Right lobe of liver (tissue), 6 donors: ENCODE results near the gene FLAD1. TPM values are rescaled to one million over a fixed set of nuclear protein-coding genes. Genes with fewer than 3 reads are reported as not detected.

ENCODE experiments used
- ATAC-seq, 4 donors: fragments of 200-7000 bp; cut with Tn5 transposase; one replicate each; pipeline ENCODE4 v1.9.1; 2020; ENCODE audit warnings: mild to moderate bottlenecking in 4 of 4, moderate library complexity in 4 of 4
- DNase-seq, 3 donors: peaks; one replicate each; pipeline ENCODE4 v3.0.0-alpha.2; 2020
- H3K27ac ChIP-seq, 3 donors: fragments of 200-600 bp; one replicate each; pipeline ENCODE4 v1.8.0; 2022
- H3K27me3 ChIP-seq, 2 donors: fragments of 200-600 bp; one replicate each; pipeline ENCODE4 v1.8.0; 2022
- H3K36me3 ChIP-seq, 4 donors: fragments of 200-600 bp; sonication (generic) in 1 of 4; one replicate each; pipeline versions ENCODE4 v1.5.1 to v1.8.0; 2017 to 2022; ENCODE audit warnings: control low read depth in 1 of 4
- H3K4me1 ChIP-seq, 4 donors: fragments of 200-600 bp; sonication (generic) in 1 of 4; one replicate each; pipeline versions ENCODE4 v1.5.1 to v1.8.0; 2017 to 2022; ENCODE audit warnings: control low read depth in 1 of 4
- H3K4me3 ChIP-seq, 3 donors: fragments of 200-600 bp; one replicate each; pipeline ENCODE4 v1.8.0; 2022
- H3K9me3 ChIP-seq, 4 donors: fragments of 200-600 bp; sonication (generic) in 1 of 4; one replicate each; pipeline versions ENCODE4 v1.5.1 to v1.8.0; 2017 to 2022; ENCODE audit warnings: control low read depth in 1 of 4
- CTCF ChIP-seq, 4 donors: fragments of 200-600 bp in 3 of 4; fragments of 450-650 bp in 1 of 4; IDR thresholded peaks; one replicate each; pipeline versions ENCODE4 v1.5.1 to v1.8.0; 2016 to 2022; ENCODE audit warnings: antibody characterized with exemption in 4 of 4, mild to moderate bottlenecking in 2 of 4
- POLR2A ChIP-seq: fragments of 450-650 bp; IDR thresholded peaks from one replicate; pipeline ENCODE4 v1.6.1; 2017; ENCODE audit warnings: antibody characterized with exemption, mild to moderate bottlenecking
- WGBS: methylation state at CpG from one replicate; pipeline ENCODE4 v1.1.6; 2018; ENCODE audit warnings: low coverage, low lambda C conversion rate; ENCODE audit not compliant: insufficient coverage; ENCODE audit errors: missing lambda C conversion rate; 5-methylcytosine and 5-hydroxymethylcytosine counted together
- intact Hi-C, 2 donors: fragments of 100-400 bp; cut with DNase I; formaldehyde crosslinking; loops; one replicate each; pipeline versions ENCODE4 v1.11.2 to v1.14.1; 2022
- total RNA-seq, 6 experiments: library from RNA; depleted of rRNA in 2 of 6; stranded (reverse); fragments of >200 nt in 2 of 6; fragmentation: NEBNext Ultra II Directional in 3 of 6; extraction: Animal tissue kit (Norgen Biotek cat#: 25700) in 3 of 6; gene quantifications; one replicate each; pipeline versions ENCODE4 v1.1.0 to v1.2.4, GENCODE V29; 2016 to 2023
- donor health status: DM: no; HTN: yes; CAD: no.
- donor health status: DM: no; HTN: no; CAD: no.
- donor health status: DM: no; HTN: no; CAD: no.
- donor health status: DM: no; HTN: yes; CAD: no.
- donor health status: DM: no; HTN: yes; CAD: no.

Gene FLAD1
- total RNA-seq, 6 experiments from 2014 or later: 18.3 to 33.1 (median 24.6) TPM

DNA sequence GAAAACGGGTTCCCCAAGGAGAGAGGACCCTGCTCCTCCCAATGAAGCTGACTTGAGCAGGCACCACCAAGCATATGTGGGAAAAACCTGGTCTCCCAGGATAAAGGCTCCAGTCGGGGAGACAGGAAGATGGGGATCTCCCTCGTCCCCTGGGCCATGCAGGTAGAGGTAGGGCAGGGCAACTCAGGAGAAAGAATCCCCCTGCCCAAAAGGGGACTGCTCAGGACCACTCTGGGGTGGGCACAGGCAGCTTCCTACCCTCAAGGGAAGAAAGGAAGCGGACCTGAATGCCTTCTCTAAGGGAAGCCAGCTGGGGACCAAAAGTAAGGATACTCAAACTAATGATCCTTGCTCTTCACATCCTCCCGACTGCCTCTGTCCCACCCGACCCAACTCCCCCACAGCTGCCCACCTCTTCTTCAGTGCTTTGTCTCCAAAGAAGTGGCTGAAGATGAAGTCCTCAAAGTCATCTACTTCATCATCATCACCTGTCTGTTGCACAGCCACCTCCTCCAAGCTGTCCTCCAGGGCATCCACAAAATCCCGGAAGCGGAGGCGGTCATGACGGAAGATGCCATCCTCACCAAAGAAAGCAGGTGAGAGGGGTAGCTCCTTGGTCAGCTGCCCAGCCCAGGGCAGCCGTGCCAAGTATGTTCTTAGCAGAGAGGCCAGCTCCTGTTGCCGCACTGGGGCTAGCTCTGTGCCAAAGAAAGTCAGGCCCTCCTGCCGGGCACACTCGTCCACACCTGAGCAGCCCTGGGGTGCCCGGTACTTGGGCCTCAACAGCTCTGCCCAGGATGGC, 37.8 kb upstream of the FLAD1 start:
- ATAC-seq (no peak), DNase-seq (no peak)
- H3K27me3 ChIP-seq: no peaks in the 10 kb centered on the region
- 41% methylated on average over 6 of the region's 15 CpGs for WGBS
- peaks cover 0 to 28% (median 9%) of the 10 kb centered on the region in 4 donors for H3K4me1 ChIP-seq
- H3K27ac ChIP-seq: peak overlapping the region in 2 of 3 donors; percentile 70 to 86
- no peaks in the 10 kb centered on the region for H3K9me3 ChIP-seq
- TF ChIP-seq POLR2A (no peak), CTCF (IDR thresholded peaks at IDR 0.05) (no peak)
- intact Hi-C loops: no loop called here
- peaks cover 0 to 7% (median 0%) of the 10 kb centered on the region in 4 donors for H3K36me3 ChIP-seq
- H3K4me3 ChIP-seq: no peak overlapping the region

- Histone ChIP-seq H3K4me1 (peaks cover 0 to 28% (median 9%) of the 10 kb centered on the region in 4 donors), H3K27ac (no peak overlapping the region), H3K9me3 (no peaks in the 10 kb centered on the region), H3K36me3 (peaks cover 0 to 7% (median 0%) of the 10 kb centered on the region in 4 donors), H3K4me3 (no peak overlapping the region), H3K27me3 (no peaks in the 10 kb centered on the region)
- no peak for TF ChIP-seq POLR2A
- no peak for TF ChIP-seq CTCF (IDR thresholded peaks at IDR 0.05)
- WGBS: 87% methylated on average over 13 of the region's 17 CpGs
- intact Hi-C loops: no loop called here
- ATAC-seq (no peak), DNase-seq (no peak)
Observed at GRCh38 chr1:154945962-154946850, 36.9 kb upstream of the FLAD1 start.

- Histone ChIP-seq H3K4me1 (peaks cover 0 to 20% (median 8%) of the 10 kb centered on the region in 4 donors), H3K36me3 (peaks cover 0 to 7% (median 0%) of the 10 kb centered on the region in 4 donors), H3K9me3 (no peaks in the 10 kb centered on the region), H3K27me3 (no peaks in the 10 kb centered on the region), H3K27ac (no peak overlapping the region), H3K4me3 (no peak overlapping the region)
- TF ChIP-seq CTCF (IDR thresholded peaks at IDR 0.05) (no peak), POLR2A (no peak)
- intact Hi-C loops: no loop called here
- DNase-seq (no peak), ATAC-seq (no peak)
- no CpG with 5 or more reads among the region's 11 CpGs for WGBS
Observed at GRCh38 chr1:154948079-154948478, 35.1 kb upstream of the FLAD1 start.

DNA sequence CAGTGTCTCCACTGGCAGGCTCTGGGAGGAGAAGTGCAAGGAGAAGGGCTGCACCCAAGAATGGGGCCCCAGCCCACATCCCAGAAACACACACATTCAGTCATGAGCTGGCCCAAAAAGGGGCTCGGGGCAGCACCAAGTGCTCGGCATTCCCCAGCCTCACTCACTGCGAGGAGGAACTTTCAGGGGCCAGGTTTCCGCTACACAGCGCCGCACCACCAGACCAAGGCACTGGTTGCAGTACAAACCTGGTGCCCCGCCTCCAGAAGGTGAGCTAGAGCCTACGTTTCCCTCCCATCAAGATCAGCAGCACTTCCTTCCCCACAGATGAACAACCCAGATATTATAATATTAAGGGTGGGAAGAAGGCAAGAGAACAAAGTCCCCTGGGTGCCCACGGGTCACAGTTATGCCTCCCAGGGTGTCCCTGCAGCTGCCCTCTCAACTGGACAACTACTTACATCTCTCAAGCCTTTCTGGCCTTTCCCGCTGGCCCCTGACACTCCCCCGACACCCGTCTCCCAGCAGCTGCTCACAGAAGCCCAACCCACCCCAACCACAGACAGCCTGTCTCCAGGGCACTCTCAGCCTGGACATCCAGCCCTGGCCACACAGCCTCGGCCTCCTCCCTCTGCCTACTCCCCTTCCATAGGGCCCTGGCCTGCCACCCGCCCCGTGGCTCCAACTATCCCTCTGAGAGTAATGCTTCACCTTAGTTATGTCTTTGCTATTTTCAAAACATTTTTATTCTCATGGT, 31.1 kb upstream of the FLAD1 start:
- no peak overlapping the region for H3K4me3 ChIP-seq
- DNase-seq: no peak
- H3K27ac ChIP-seq: no peak overlapping the region
- TF ChIP-seq POLR2A (no peak), CTCF (IDR thresholded peaks at IDR 0.05) (no peak)
- peaks cover 0 to 25% (median 4%) of the 10 kb centered on the region in 4 donors for H3K4me1 ChIP-seq
- ATAC-seq: no peak
- 77% methylated on average over 6 of the region's 15 CpGs for WGBS
- intact Hi-C loops: loop anchor here in 1 of 2 donors (10.0 kb wide), 1 partner anchor 103 kb away; the partner anchor contains the start of gene ADAM15
- no peaks in the 10 kb centered on the region for H3K27me3 ChIP-seq
- H3K9me3 ChIP-seq: no peaks in the 10 kb centered on the region
- peaks cover 0 to 4% (median 0%) of the 10 kb centered on the region in 4 donors for H3K36me3 ChIP-seq
